ENCODE data around the gene LRRTM4.

DNA sequence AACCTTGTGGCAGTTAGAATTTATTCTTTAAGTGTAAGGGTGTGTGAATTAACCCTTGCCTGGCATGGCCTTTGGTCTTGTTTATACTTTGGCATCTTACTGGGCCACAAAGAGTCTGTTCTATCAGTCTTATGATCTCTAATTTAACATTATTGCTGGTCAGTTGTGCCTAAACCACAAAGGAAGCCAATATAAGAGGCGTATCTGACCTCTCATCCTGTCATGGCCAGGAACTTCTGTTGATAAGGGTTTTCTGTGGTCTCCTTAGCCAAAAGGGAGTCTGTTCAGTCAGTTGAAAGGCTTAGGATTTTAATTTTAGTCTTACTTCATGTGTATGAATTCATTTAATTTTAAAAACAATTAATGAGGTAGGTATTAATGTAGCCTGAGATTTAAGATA is 127.2 kb downstream of the LRRTM4 start:
- TF ChIP-seq EZH2phosphoT487 (IDR thresholded peaks at IDR 0.05; ENCODE audit: low read depth): no peak
- TF ChIP-seq, protein P1, sequence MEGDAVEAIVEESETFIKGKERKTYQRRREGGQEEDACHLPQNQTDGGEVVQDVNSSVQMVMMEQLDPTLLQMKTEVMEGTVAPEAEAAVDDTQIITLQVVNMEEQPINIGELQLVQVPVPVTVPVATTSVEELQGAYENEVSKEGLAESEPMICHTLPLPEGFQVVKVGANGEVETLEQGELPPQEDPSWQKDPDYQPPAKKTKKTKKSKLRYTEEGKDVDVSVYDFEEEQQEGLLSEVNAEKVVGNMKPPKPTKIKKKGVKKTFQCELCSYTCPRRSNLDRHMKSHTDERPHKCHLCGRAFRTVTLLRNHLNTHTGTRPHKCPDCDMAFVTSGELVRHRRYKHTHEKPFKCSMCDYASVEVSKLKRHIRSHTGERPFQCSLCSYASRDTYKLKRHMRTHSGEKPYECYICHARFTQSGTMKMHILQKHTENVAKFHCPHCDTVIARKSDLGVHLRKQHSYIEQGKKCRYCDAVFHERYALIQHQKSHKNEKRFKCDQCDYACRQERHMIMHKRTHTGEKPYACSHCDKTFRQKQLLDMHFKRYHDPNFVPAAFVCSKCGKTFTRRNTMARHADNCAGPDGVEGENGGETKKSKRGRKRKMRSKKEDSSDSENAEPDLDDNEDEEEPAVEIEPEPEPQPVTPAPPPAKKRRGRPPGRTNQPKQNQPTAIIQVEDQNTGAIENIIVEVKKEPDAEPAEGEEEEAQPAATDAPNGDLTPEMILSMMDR (IDR thresholded peaks at IDR 0.05; ENCODE audit: low read depth, low read length): no peak

Data from OCI-LY3 (cell line).